ENCODE data around the gene AMPD3.

AMPD3 gene

GRCh38 chr11:10461276-10461790 lies 6.3 kb downstream of the AMPD3 start:
- DNase-seq (ENCODE audit: low spot score): no peak

- no peak for DNase-seq (ENCODE audit: low spot score)
These were observed 7.8 kb downstream of the AMPD3 start for GRCh38 chr11:10462746-10463300.

- DNase-seq (ENCODE audit: low spot score): no peak
These were observed 18.3 kb downstream of the AMPD3 start for GRCh38 chr11:10473371-10473770.

GRCh38 chr11:10474551-10474950 lies 19.5 kb downstream of the AMPD3 start:
- DNase-seq (ENCODE audit: low spot score): no peak

DNA sequence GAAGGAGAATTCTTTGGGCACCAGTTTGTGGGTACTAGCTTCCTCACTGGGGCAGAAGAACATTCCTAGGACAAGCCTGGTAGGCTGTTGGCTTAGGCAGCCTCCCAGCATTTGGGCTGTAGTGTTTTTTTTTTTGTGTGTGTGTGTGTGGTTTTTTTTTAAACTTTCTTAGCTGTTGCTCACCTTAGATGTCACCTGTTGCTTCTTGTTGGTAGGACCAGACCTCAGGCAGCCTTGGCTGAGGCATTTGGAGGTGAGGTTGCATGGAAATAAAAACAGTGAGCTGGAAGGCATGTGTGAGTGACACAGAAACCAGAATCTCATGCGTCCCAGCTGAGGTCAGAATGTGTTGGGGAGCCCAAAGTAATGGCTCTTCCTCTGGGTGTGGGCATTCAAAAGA lies 21.3 kb downstream of the AMPD3 start:
- DNase-seq (ENCODE audit: low spot score): no peak

GRCh38 chr11:10476927-10477689 lies 22.0 kb downstream of the AMPD3 start:
- DNase-seq (ENCODE audit: low spot score): no peak

GRCh38 chr11:10477690-10478046 lies 22.6 kb downstream of the AMPD3 start:
- no peak for DNase-seq (ENCODE audit: low spot score)

GRCh38 chr11:10478066-10478465 lies 23.0 kb downstream of the AMPD3 start:
- DNase-seq (ENCODE audit: low spot score): no peak

DNA sequence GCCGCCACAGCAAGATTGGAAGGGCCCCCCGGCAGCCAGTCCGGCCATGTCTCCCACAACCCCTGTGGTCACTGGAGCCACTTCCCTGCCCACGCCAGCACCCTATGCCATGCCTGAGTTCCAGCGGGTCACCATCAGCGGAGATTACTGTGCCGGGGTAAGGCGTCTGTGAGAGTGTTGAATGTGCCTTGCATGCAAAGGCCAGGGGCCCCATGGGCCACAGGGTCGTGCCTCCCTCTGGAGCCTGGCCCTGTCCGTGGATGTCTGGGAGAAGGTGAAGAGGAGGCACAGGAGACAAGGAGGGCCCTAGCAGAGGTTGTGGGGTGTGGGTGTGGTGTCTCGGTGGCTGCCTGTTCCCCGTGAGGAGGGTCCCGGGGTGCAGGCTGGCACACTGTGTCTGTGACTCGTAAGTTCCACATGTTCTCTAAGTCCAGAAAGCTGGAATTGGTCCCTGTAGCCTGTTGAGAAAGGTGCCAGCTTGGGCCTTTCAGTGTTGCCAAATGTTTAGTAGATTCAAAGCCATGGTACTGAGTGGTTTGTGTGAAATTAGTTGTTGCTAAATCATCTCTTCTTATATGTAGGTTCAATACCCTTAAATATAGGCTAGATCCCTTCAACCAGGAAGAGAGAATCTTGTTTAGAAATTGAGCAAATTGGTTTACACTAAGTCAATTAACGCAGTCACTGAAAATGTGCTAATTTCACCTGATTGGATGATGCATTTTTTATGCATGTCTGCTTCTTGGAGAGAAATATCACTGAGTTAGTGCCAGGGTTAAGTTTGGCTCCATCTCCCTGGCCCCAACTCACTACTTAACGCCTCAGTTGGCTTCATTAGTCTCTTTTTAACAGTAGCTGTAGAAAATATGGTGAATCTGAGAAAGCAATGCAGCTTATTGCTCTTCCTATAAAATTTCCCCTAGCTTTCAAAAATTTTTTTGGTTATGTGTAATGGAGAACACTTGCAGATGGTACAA lies 23.8 kb downstream of the AMPD3 start:
- DNase-seq (ENCODE audit: low spot score): no peak

DNA sequence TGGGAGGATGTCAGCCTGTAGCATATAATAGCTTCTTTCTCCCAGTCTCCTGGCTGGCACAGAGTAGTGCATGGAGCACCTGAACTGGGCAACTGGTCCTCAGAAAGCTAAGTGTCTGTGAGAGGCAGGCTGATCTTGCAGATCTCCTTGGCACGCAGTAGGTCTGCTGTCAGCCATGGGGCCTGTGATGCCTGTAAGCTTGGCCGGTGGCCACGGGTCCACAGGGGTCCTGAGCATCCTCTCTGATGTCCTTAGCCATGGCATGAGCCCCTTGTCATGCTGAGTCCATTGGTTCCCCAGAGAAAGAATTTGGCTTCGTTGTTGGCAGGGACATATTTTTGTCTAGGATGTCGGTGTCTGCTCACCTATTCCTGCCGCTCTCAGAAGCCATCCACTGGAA lies 25.0 kb downstream of the AMPD3 start:
- no peak for DNase-seq (ENCODE audit: low spot score)

DNA sequence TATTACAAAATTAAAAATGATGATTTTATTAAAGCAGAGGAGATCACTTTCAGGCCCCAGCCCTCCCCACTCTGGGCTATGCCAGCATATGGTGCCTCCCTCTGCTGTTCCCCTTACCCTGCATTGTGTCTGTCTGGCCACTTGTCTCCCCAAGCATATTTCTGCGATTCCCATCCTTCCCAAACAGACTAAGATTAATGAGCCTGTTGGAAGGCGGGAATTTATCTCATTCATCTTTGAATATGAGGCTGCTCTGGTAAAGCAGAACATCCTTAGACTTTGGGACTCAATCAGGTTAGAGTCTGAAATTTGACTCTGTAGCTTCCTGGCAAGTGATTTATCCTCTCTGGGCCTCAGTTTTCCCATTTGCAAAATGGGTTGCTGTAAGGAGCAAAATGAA lies 25.7 kb downstream of the AMPD3 start:
- DNase-seq (ENCODE audit: low spot score): no peak

DNA sequence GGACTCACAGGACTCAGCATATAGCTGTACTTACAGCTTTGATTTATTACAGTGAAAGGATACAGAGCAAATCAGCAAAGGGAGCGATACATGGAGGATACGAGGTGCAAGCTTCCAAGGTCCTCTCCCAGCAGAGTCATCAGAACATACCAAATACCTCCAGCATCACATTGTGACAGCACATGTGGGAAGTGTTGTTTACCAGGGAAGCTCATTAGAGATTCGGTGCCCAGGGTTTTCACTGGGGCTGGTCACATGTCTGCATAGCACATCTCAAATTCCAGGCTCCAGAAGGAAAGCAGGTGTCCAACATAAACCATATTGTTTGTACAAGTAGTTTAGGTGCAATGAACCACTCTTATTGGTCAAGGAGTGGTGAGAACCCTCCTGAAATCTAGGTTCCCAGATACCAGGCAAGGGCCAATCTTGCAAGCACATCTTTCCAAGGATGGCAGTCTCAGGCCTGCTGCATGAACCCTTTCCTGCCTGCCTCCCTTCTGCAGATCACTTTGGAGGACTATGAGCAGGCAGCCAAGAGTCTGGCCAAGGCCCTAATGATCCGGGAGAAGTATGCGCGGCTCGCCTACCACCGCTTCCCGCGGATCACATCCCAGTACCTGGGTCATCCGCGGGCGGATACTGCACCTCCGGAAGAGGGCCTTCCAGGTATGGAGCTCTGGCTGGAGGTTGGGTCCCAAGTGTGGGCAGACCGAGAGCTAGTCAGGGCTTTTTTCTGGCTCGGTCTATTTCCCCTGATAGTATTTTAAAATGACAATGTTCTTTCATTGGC lies 26.7 kb downstream of the AMPD3 start:
- no peak for DNase-seq (ENCODE audit: low spot score)

DNA sequence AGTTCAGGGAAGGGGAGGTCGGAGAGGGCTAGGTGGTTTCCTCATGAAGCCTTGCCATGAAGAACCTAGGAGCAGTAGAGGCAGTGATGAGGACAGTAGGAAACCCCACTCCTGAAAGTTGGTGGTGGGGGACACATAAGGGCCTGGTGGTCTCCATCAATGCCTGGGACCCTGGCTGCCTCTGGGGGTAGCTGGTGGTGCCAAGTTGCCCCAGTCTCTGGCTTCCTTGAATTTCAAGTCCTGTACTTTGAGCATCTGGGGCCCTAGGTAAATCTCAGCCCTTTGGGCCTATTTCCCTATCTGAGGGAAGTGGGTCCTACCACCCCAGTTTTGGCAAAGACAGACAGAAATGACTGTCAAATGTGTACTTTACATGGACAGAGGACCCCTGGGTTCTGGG lies 28.1 kb downstream of the AMPD3 start:
- DNase-seq (ENCODE audit: low spot score): no peak

DNA sequence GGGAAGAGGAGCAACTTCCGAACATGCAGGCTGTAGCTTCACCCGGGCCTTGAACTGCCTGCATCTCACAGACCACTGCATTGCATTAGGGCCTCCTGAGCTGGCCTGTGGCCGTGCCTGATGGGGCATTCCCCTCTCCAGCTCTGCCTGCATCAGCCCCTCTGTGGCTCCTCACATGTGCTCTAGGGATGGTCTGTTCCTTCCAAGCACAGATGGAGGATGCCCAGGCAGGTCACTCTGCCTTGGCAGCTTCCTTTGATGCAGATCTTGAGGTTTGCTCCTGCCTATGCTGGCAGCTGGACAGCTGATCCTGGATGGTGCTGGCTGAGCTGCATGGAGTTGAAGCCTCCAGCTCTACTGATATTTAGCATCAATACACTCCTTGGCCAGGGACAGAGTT lies 28.5 kb downstream of the AMPD3 start:
- no peak for DNase-seq (ENCODE audit: low spot score)

DNA sequence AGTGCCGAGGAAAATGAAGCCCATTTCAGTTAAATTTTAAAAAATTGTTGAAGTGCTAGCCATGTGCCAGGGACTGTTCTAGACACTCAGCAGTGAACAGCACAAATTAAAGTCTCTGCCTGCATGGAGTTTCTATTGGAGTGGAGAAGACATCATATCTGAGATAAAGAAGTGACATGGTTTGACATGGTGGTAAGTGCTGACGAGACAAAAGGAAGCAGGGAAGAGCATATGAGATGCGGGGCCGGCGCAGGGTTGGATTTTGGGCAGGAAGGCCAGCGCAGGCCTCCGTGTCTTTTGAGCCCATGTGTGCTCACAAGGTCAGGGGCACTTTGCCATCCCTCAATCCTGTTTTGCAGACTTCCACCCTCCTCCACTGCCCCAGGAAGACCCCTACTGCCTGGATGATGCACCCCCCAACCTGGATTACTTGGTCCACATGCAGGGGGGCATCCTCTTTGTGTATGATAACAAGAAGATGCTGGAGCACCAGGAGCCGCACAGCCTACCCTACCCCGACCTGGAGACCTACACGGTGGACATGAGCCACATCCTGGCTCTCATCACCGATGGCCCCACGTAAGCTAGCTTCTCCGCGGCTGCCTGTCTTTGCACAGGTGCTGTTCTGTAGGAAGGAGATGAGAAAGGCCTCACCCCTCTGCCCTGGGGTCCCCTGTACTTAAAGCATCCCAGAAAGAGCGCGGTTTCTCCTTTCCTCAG lies 29.6 kb downstream of the AMPD3 start:
- DNase-seq (ENCODE audit: low spot score): no peak

DNA sequence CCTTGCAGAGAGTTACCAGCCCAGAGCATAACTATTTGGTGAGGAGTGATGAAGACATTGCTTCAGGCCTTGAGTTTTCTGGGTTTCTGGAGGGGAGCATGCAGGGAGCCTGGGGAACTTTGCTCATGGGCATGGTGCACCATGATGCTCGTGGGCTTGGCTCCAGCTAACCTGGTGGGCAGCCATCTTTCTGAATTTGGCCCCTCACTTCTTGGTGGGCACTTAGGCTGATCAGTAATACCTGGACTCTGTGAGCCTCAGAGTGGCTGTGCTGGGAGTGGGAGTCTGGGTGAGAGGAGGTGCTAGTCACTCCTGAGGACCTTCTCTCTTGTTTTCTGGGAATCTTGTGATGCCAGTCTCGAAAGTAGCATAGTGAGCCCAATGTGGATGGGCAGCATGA lies 30.6 kb downstream of the AMPD3 start:
- DNase-seq (ENCODE audit: low spot score): no peak

- no peak for DNase-seq (ENCODE audit: low spot score)
These were observed 31.2 kb downstream of the AMPD3 start for GRCh38 chr11:10486161-10486840.

GRCh38 chr11:10487002-10487647 lies 32.1 kb downstream of the AMPD3 start:
- no peak for DNase-seq (ENCODE audit: low spot score)

GRCh38 chr11:10488121-10488933 lies 33.3 kb downstream of the AMPD3 start:
- DNase-seq (ENCODE audit: low spot score): no peak

Measured in AG20443 (cell line).